Activated naive CD4-positive, alpha-beta T cell treated with anti-CD3 and anti-CD28 coated beads, Interleukin-2, amount 10 ng/mL, durations not matched to agents 7 days and 5 days (primary cell): Measurements from ENCODE around the gene MRPS10.
A peak's percentile ranks its signal among the peaks of the same experiment; 100 is the strongest.

Source experiments
- CTCF ChIA-PET: fragments of 350-600 bp; sonication (Branson Sonifier 250); formaldehyde crosslinking; loops from one replicate; lab custom pipeline; 2021; ENCODE audit warnings: antibody characterized with exemption; lab: Charles Lee
- DNase-seq: peaks from one replicate; pipeline ENCODE4 v3.0.0-alpha.2; 2020
- H3K27ac Mint-ChIP-seq: one replicate; pipeline ENCODE4 v1.8.0; 2021; ENCODE audit warnings: mild to moderate bottlenecking, moderate library complexity, mixed read lengths
- H3K27me3 Mint-ChIP-seq: one replicate; pipeline ENCODE4 v1.8.0; 2021; ENCODE audit warnings: mild to moderate bottlenecking, mixed read lengths
- H3K36me3 Mint-ChIP-seq: one replicate; pipeline ENCODE4 v1.8.0; 2021; ENCODE audit warnings: mixed read lengths
- H3K4me1 Mint-ChIP-seq: one replicate; pipeline ENCODE4 v1.8.0; 2021; ENCODE audit warnings: mixed read lengths
- H3K4me3 Mint-ChIP-seq: one replicate; pipeline ENCODE4 v1.8.0; 2021; ENCODE audit warnings: mild to moderate bottlenecking, moderate library complexity, mixed read lengths
- H3K9me3 Mint-ChIP-seq: one replicate; pipeline ENCODE4 v1.8.0; 2021; ENCODE audit warnings: mixed read lengths

The MRPS10 gene

GRCh38 chr6:42230345-42231321 lies 13.0 kb upstream of the MRPS10 start:
- CTCF ChIA-PET, result no interaction called here
- Mint-ChIP-seq H3K9me3 (no peaks in the 10 kb centered on the region), H3K4me3 (no peak overlapping the region), H3K27ac (no peak overlapping the region), H3K36me3 (peaks cover 9% of the 10 kb centered on the region), H3K4me1 (no peaks in the 10 kb centered on the region), H3K27me3 (no peaks in the 10 kb centered on the region)
- no peak for DNase-seq

DNA sequence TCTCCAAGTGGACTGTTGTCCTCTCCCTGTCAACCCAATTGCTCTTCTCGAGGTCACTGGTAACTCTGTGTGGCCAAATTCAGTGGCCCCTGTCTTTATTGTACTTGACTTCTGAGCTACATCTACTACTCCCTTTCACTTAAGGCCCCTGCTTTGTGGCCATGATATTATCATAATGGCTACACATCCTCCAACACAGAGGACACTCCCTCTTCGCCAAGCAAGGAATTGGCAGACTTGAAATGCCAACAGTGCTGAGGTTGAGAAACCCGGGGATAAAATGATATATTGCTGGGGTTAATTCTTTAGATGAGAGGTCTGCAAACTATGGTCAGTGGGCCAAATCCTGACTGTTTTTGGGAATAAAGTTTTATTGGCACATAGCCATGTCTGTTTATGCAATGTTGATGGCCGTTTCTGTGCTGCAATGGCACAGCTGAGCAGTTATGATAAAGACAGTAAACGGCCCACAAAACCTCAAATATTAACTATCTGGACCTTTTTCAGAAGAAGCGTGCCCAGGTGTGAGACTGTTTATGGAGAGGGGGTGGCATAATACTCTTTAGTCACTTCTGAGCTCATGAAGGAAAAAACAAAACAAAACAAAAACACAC lies 12.0 kb upstream of the MRPS10 start:
- H3K4me3 Mint-ChIP-seq, result no peak overlapping the region
- H3K36me3 Mint-ChIP-seq, result peaks cover 9% of the 10 kb centered on the region
- CTCF ChIA-PET, result no interaction called here
- DNase-seq, result no peak
- no peak overlapping the region for H3K27ac Mint-ChIP-seq
- H3K4me1 Mint-ChIP-seq, result peaks cover under 1% of the 10 kb centered on the region
- H3K27me3 Mint-ChIP-seq, result no peaks in the 10 kb centered on the region
- H3K9me3 Mint-ChIP-seq, result no peaks in the 10 kb centered on the region

GRCh38 chr6:42228305-42228704 lies 10.6 kb upstream of the MRPS10 start:
- peaks cover 9% of the 10 kb centered on the region for H3K36me3 Mint-ChIP-seq
- H3K4me3 Mint-ChIP-seq, result no peak overlapping the region
- no peaks in the 10 kb centered on the region for H3K9me3 Mint-ChIP-seq
- peaks cover 5% of the 10 kb centered on the region for H3K4me1 Mint-ChIP-seq
- H3K27ac Mint-ChIP-seq, result no peak overlapping the region
- no peak for DNase-seq
- H3K27me3 Mint-ChIP-seq, result no peaks in the 10 kb centered on the region
- CTCF ChIA-PET, result interaction anchor here (1.3 to 1.4 kb wide), 2 partner anchors 11 to 320 kb away, joined by 4 to 5 read pairs; no protein-coding TSS in a partner anchor

DNA sequence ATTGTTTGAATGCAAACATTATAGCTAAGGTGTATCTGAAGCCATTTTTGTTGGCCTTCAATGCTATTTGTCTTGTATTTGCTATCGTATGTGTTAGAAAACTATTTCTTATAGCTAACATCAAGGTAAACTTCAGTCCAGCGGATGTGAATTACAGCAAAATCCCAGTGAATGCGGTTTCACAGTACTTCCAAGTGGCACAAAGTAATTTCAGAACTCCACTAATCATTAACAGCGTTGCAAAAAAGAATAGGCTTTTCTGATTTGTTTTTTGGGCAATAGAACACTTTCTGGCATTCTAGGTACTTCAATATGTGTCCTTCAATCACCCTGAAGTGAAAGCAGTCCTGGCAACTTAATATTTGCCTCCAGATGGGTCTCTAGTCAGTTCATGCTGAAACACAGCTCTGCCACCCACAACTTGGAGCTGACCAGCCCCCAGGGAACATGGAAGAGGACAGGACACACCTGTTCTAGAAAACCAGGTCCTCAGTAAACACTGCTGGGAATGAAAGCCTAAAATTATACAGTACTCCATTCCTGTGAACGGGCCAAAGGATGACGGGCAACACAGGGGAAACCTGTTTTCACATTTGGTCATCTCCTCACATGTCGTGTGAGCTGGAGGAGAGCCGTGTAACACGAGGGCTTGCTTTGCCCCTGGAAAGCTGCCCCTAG lies 9.7 kb upstream of the MRPS10 start:
- DNase-seq, result no peak
- Mint-ChIP-seq H3K9me3 (no peaks in the 10 kb centered on the region), H3K27me3 (no peaks in the 10 kb centered on the region), H3K4me1 (peaks cover 5% of the 10 kb centered on the region), H3K4me3 (no peak overlapping the region), H3K36me3 (peaks cover 9% of the 10 kb centered on the region), H3K27ac (no peak overlapping the region)
- CTCF ChIA-PET, result interaction anchor here (1.3 to 1.4 kb wide), 3 partner anchors 10 to 321 kb away, joined by 3 to 5 read pairs (median 4); no protein-coding TSS in a partner anchor

GRCh38 chr6:42226645-42227143 lies 9.0 kb upstream of the MRPS10 start:
- H3K27ac Mint-ChIP-seq, result no peak overlapping the region
- DNase-seq, result no peak
- CTCF ChIA-PET, result interaction anchor here (1.3 kb wide), 2 partner anchors 123 to 322 kb away, joined by 3 to 5 read pairs; no protein-coding TSS in a partner anchor
- no peaks in the 10 kb centered on the region for H3K9me3 Mint-ChIP-seq
- peaks cover 5% of the 10 kb centered on the region for H3K4me1 Mint-ChIP-seq
- H3K27me3 Mint-ChIP-seq, result no peaks in the 10 kb centered on the region
- no peak overlapping the region for H3K4me3 Mint-ChIP-seq
- H3K36me3 Mint-ChIP-seq, result peaks cover 6% of the 10 kb centered on the region

- no peaks in the 10 kb centered on the region for H3K9me3 Mint-ChIP-seq
- H3K4me1 Mint-ChIP-seq, result peaks cover 5% of the 10 kb centered on the region
- H3K4me3 Mint-ChIP-seq, result no peak overlapping the region
- DNase-seq, result no peak
- H3K36me3 Mint-ChIP-seq, result peaks cover 6% of the 10 kb centered on the region
- H3K27ac Mint-ChIP-seq, result no peak overlapping the region
- H3K27me3 Mint-ChIP-seq, result no peaks in the 10 kb centered on the region
- CTCF ChIA-PET, result no interaction called here
These were observed 8.5 kb upstream of the MRPS10 start for GRCh38 chr6:42226161-42226611.

- CTCF ChIA-PET, result no interaction called here
- Mint-ChIP-seq H3K27ac (no peak overlapping the region), H3K4me1 (peaks cover 5% of the 10 kb centered on the region), H3K9me3 (no peaks in the 10 kb centered on the region), H3K36me3 (peaks cover 6% of the 10 kb centered on the region), H3K27me3 (no peaks in the 10 kb centered on the region), H3K4me3 (no peak overlapping the region)
- DNase-seq, result no peak
These were observed 7.8 kb upstream of the MRPS10 start for GRCh38 chr6:42225419-42225818.

DNA sequence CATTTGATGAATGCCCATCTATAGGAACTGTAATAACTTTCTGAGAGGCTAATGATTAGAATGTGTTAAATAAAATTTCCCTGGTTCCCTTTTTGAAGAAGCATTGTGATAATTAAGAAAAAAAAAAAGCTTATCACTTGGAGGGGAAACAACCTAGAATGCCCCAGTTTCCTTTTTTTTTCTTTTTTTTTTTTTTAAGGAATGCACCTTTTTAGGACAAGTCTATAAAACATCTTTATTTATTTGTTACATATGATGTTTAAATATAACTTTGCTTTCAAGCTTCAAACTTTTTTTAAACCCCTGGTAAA lies 7.3 kb upstream of the MRPS10 start:
- Mint-ChIP-seq H3K4me3 (no peak overlapping the region), H3K27ac (no peak overlapping the region), H3K36me3 (peaks cover 6% of the 10 kb centered on the region), H3K4me1 (peaks cover 5% of the 10 kb centered on the region), H3K27me3 (no peaks in the 10 kb centered on the region), H3K9me3 (no peaks in the 10 kb centered on the region)
- CTCF ChIA-PET, result no interaction called here
- DNase-seq, result no peak

DNA sequence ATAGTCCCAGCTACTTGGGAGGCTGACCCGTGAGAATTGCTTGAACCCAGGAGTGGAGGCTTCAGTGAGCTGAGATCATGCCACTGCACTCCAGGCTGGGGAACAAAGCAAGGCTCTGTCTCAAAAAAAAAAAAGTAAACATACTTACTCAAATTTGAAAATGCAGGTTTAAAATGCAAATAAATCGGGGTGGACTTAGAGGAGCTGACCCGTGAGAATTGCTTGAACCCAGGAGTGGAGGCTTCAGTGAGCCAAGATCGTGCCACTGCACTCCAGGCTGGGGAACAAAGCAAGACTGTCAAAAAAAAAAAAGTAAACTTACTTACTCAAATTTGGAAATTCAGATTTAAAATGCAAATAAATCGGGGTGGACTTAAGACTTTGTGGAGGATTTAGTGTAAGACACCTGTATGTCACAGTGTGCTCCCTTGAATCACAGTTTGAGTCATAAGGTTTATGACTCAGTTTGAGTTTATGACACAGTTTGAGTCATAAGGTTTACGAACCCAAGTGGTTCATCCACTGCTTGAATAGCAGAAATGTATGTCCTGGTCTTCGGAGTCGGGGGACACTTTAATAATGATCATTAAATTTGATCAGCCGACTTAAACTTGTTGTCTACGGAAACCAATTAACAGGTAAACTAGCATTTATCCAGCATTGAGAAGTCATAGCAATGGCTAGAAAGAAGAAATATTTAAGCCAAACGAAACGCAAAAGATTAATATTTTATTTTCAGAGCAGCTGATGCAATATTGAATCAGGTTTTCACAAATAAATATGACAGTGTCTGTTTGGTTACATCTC lies 6.8 kb upstream of the MRPS10 start:
- no peaks in the 10 kb centered on the region for H3K9me3 Mint-ChIP-seq
- peaks cover 6% of the 10 kb centered on the region for H3K36me3 Mint-ChIP-seq
- H3K27me3 Mint-ChIP-seq, result no peaks in the 10 kb centered on the region
- H3K4me3 Mint-ChIP-seq, result no peak overlapping the region
- CTCF ChIA-PET, result no interaction called here
- no peak for DNase-seq
- H3K27ac Mint-ChIP-seq, result no peak overlapping the region
- H3K4me1 Mint-ChIP-seq, result peaks cover 5% of the 10 kb centered on the region

- no peaks in the 10 kb centered on the region for H3K9me3 Mint-ChIP-seq
- H3K36me3 Mint-ChIP-seq, result peaks cover 3% of the 10 kb centered on the region
- no peak overlapping the region for H3K27ac Mint-ChIP-seq
- CTCF ChIA-PET, result no interaction called here
- H3K4me3 Mint-ChIP-seq, result no peak overlapping the region
- H3K4me1 Mint-ChIP-seq, result peaks cover 13% of the 10 kb centered on the region
- no peaks in the 10 kb centered on the region for H3K27me3 Mint-ChIP-seq
- DNase-seq, result no peak
These were observed 4.8 kb upstream of the MRPS10 start for GRCh38 chr6:42222448-42222847.

DNA sequence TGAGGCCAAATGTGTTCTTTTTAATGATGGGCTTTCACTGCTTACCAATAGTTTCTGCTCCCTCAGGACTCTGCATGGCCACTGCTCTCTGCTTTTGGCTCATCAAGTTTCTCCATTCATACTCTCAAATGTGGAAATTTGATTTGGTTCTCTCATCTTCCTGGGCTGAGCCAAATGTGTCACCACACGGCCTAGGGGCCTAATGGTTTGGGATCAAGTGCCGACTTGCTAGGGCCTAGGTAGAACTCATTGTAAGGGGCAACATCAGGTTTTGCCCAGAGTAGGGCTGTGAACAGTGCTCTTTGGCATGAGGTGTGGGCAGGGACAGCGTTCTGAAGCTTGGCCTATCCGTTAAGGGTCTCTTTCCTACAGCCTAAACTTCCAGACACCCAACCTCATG lies 3.9 kb upstream of the MRPS10 start:
- Mint-ChIP-seq H3K4me1 (peaks cover 18% of the 10 kb centered on the region), H3K27ac (no peak overlapping the region), H3K36me3 (peaks cover 4% of the 10 kb centered on the region), H3K4me3 (no peak overlapping the region), H3K9me3 (no peaks in the 10 kb centered on the region), H3K27me3 (no peaks in the 10 kb centered on the region)
- no peak for DNase-seq
- CTCF ChIA-PET, result no interaction called here

- Mint-ChIP-seq H3K36me3 (peaks cover 4% of the 10 kb centered on the region), H3K27me3 (no peaks in the 10 kb centered on the region), H3K9me3 (no peaks in the 10 kb centered on the region), H3K4me1 (peaks cover 24% of the 10 kb centered on the region), H3K4me3 (no peak overlapping the region), H3K27ac (no peak overlapping the region)
- CTCF ChIA-PET, result no interaction called here
- DNase-seq, result no peak
These were observed 3.1 kb upstream of the MRPS10 start for GRCh38 chr6:42220807-42221206.

DNA sequence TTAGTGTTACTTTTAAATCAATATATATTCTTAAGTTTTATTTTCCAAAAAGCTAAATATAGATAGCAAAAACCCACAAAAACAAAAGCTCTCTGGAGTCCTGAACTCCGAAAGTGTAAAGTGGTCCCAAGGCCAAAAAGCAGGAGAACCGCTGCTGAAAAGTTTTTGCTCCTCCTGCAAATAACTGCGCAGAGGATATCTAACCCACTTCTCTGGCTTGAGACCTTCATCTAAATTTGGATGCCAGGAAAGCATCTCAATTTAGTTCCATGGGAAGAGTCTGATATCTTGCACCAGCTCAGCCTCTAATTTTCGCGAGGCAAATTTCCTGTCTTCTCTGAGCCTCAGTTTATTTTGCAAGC lies 523 bp downstream of the MRPS10 start:
- Mint-ChIP-seq H3K4me1 (peaks cover 28% of the 10 kb centered on the region), H3K36me3 (peaks cover 16% of the 10 kb centered on the region), H3K4me3 (peak overlapping the region; percentile 99), H3K27ac (peak overlapping the region; percentile 95), H3K27me3 (no peaks in the 10 kb centered on the region), H3K9me3 (no peaks in the 10 kb centered on the region)
- CTCF ChIA-PET, result interaction anchor here (0.9 to 5.7 kb wide), 4 partner anchors 11 to 431 kb away, joined by 3 to 48 read pairs (median 4); partner anchors contain the start of gene TOMM6
- no peak for DNase-seq
